ENCODE data around the gene VAX1. TPM values are rescaled to one million over a fixed set of nuclear protein-coding genes. Genes with fewer than 3 reads are reported as not detected.

VAX1 gene
- total and polyA plus RNA-seq, 2 of the 4 experiments (the other 2 are of a cell fraction): not detected

GRCh38 chr10:117175901-117176534 is 37.9 kb upstream of the VAX1 start:
- Histone ChIP-seq H2BK5ac (ENCODE audit: low read depth, low read length, poor library complexity, severe bottlenecking) (no peak overlapping the region), H3K27me3 (ENCODE audit: control insufficient read depth, insufficient read depth, low read length) (peaks cover 12% of the 10 kb centered on the region), H4K20me1 (ENCODE audit: insufficient read depth, low read length) (no peaks in the 10 kb centered on the region), H3K4me3 (ENCODE audit: insufficient read depth, low read depth, low read length) (no peak overlapping the region), H2BK20ac (ENCODE audit: low read depth, low read length) (no peak overlapping the region), H4K5ac (ENCODE audit: low read depth, low read length) (no peak overlapping the region), H3K9me1 (ENCODE audit: insufficient read depth, low read length) (no peaks in the 10 kb centered on the region), H2AFZ (replicated peaks; ENCODE audit: low read length, poor library complexity) (peak overlapping the region; percentile 89), H3K27ac (ENCODE audit: insufficient read depth, low read length) (no peak overlapping the region), H3K36me3 (ENCODE audit: control insufficient read depth, insufficient read depth, low read length) (no peaks in the 10 kb centered on the region), H3K18ac (ENCODE audit: low read depth, low read length) (no peak overlapping the region), H4K8ac (ENCODE audit: low read depth in 2 of 2, low read length in 2 of 2) (no peak overlapping the region), H3K4me2 (ENCODE audit: low read depth, low read length) (peak overlapping the region; percentile 19), H4K91ac (ENCODE audit: insufficient read depth, low read depth, low read length) (no peak overlapping the region), H2AK9ac (replicated peaks; ENCODE audit: low read depth, low read length, poor library complexity) (no peak overlapping the region), H2AK5ac (ENCODE audit: low read depth, low read length) (no peak overlapping the region), H2BK120ac (ENCODE audit: low read depth, low read length) (no peak overlapping the region), H3K4me1 (ENCODE audit: control insufficient read depth, insufficient read depth, low read length) (no peaks in the 10 kb centered on the region), H2BK15ac (ENCODE audit: low read depth, low read length) (no peak overlapping the region), H3K23ac (ENCODE audit: low read depth, low read length) (no peak overlapping the region), H3K4ac (ENCODE audit: low read depth, low read length) (no peak overlapping the region), H3K9me3 (ENCODE audit: control insufficient read depth, insufficient read depth, low read length) (no peaks in the 10 kb centered on the region), H3K79me1 (ENCODE audit: low read depth in 1 of 2, low read length in 2 of 2) (no peaks in the 10 kb centered on the region), H3K14ac (replicated peaks; ENCODE audit: low read depth, low read length) (no peak overlapping the region), H3K9ac (ENCODE audit: low read depth, low read length) (no peak overlapping the region), H3K56ac (ENCODE audit: extremely low read depth, insufficient read depth, low read length) (no peak overlapping the region)
- ATAC-seq (ENCODE audit: low read depth) (peak; percentile 70), DNase-seq (peak; percentile 68)
- intact Hi-C loops (cut with micrococcal nuclease) (loop anchor here (1.0 to 2.0 kb wide), 4 partner anchors 339 to 731 kb away; no protein-coding TSS in a partner anchor), dilution Hi-C loops (cut with HindIII; ENCODE audit: low sequenced_read_pairs, unreplicated experiment) (no loop called here), in situ Hi-C loops (cut with MboI; ENCODE audit: low sequenced_read_pairs) (loop anchor here (5.0 kb wide), 1 partner anchor 504 kb away; no protein-coding TSS in a partner anchor)
- ChIA-PET POLR2A (ENCODE audit: unreplicated experiment) (no interaction called here), CTCF (interaction anchor here (0.5 to 1.2 kb wide), 5 partner anchors 384 to 539 kb away, joined by 3 to 4 read pairs (median 3); no protein-coding TSS in a partner anchor)
- WGBS, 2 experiments (ENCODE audit: extremely low coverage in 2 of 2, insufficient read length in 1 of 2): no CpG with 5 or more reads among the region's 12 CpGs
- BruUV-seq (replicated peaks): no TSS peak
- no peak for TF ChIP-seq USF2 (IDR thresholded peaks at IDR 0.05; ENCODE audit: low read depth, low read length)
- peak; percentile 88 for TF ChIP-seq CTCF (conservative IDR thresholded peaks at IDR 0.05; ENCODE audit: low read depth, low read length)
- TF ChIP-seq MXI1 (IDR thresholded peaks at IDR 0.05; ENCODE audit: borderline replicate concordance, low read depth, low read length): no peak
- peak; percentile 87 for TF ChIP-seq RAD21 (IDR thresholded peaks at IDR 0.05; ENCODE audit: low read length)
- TF ChIP-seq RCOR1 (IDR thresholded peaks at IDR 0.05; ENCODE audit: insufficient replicate concordance, low read length): no peak
- peak; percentile 98 for TF ChIP-seq CEBPB (IDR thresholded peaks at IDR 0.05; ENCODE audit: low read depth, low read length)
- no peak for TF ChIP-seq ELK1 (IDR thresholded peaks at IDR 0.05; ENCODE audit: borderline replicate concordance, low read depth, low read length)
- TF ChIP-seq SMC3 (IDR thresholded peaks at IDR 0.05; ENCODE audit: low read depth, low read length): peak; percentile 67
